Hepatocyte (in vitro differentiated cells): ENCODE results near the gene PTCD1.

Experiments
- EZH2phosphoT487 ChIP-seq: fragments of 200-600 bp; sonication (generic); IDR thresholded peaks from one replicate; pipeline ENCODE4 v1.6.1; 2018; ENCODE audit warnings: antibody characterized with exemption, mild to moderate bottlenecking, low read depth, moderate library complexity; ENCODE audit not compliant: unreplicated experiment, severe bottlenecking
- TF ChIP-seq, protein P1 (sequence below): fragments of 200-600 bp; sonication (generic); IDR thresholded peaks from 2 replicates; pipeline ENCODE4 v1.5.1; 2016; ENCODE audit warnings: antibody characterized with exemption, mild to moderate bottlenecking; ENCODE audit not compliant: poor library complexity

DNA sequence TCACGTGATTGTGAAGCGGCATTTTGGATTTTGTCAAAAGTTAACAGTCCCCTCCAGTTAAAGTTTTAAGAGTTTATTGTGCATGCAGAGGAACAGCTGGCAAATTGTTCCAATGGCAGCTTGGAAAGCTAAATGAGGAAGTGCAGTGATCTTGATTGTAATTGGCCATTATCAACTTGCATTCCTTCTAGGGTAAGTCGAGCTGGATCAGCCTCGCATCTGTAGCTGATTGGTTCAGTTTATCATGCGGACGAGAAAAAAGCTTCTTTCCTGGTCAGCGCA is 34.7 kb upstream of the PTCD1 start:
- TF ChIP-seq, protein P1, sequence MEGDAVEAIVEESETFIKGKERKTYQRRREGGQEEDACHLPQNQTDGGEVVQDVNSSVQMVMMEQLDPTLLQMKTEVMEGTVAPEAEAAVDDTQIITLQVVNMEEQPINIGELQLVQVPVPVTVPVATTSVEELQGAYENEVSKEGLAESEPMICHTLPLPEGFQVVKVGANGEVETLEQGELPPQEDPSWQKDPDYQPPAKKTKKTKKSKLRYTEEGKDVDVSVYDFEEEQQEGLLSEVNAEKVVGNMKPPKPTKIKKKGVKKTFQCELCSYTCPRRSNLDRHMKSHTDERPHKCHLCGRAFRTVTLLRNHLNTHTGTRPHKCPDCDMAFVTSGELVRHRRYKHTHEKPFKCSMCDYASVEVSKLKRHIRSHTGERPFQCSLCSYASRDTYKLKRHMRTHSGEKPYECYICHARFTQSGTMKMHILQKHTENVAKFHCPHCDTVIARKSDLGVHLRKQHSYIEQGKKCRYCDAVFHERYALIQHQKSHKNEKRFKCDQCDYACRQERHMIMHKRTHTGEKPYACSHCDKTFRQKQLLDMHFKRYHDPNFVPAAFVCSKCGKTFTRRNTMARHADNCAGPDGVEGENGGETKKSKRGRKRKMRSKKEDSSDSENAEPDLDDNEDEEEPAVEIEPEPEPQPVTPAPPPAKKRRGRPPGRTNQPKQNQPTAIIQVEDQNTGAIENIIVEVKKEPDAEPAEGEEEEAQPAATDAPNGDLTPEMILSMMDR: no peak
- TF ChIP-seq EZH2phosphoT487: no peak
